MM.1S (cell line): ENCODE results near the gene UBXN7.

Experiments
- DNase-seq: peaks from one replicate; pipeline ENCODE4 v3.0.0-alpha.2; 2015
- H2AFZ ChIP-seq: fragments of 300-600 bp; sonication (generic); 2 replicates; pipeline ENCODE4 v1.6.0; 2016; ENCODE audit warnings: antibody characterized with exemption, low read length
- H3F3A ChIP-seq: fragments of 300-600 bp; sonication (generic); 2 replicates; pipeline ENCODE4 v1.6.1; 2016; ENCODE audit warnings: mild to moderate bottlenecking, antibody characterized with exemption, low read length, moderate library complexity, mixed read lengths; ENCODE audit not compliant: insufficient read depth
- H3K27ac ChIP-seq: fragments of 300-600 bp; sonication (generic); 2 replicates; pipeline ENCODE4 v1.5.1; 2016; ENCODE audit warnings: mild to moderate bottlenecking, low read length
- H3K27me3 ChIP-seq: fragments of 300-600 bp; sonication (generic); replicated peaks from 2 replicates; pipeline ENCODE4 v1.6.0; 2016; ENCODE audit warnings: low read length; ENCODE audit not compliant: insufficient read depth
- H3K36me3 ChIP-seq: fragments of 300-600 bp; sonication (generic); replicated peaks from 2 replicates; pipeline ENCODE4 v1.6.1; 2016; ENCODE audit warnings: mild to moderate bottlenecking, low read length, mixed read lengths; ENCODE audit not compliant: insufficient read depth
- H3K4me1 ChIP-seq: fragments of 300-600 bp; sonication (generic); 2 replicates; pipeline ENCODE4 v1.6.1; 2016; ENCODE audit warnings: low read length, mixed read lengths
- H3K4me2 ChIP-seq: fragments of 300-600 bp; sonication (generic); 2 replicates; pipeline ENCODE4 v1.6.0; 2016; ENCODE audit warnings: low read depth, low read length
- H3K4me3 ChIP-seq: fragments of 300-600 bp; sonication (generic); 2 replicates; pipeline ENCODE4 v1.5.1; 2016; ENCODE audit warnings: low read length, mixed read lengths
- H3K79me2 ChIP-seq: fragments of 300-600 bp; sonication (generic); 2 replicates; pipeline ENCODE4 v1.6.1; 2016; ENCODE audit warnings: mixed run types, low read length, mixed read lengths
- H3K9ac ChIP-seq: fragments of 300-600 bp; sonication (generic); 2 replicates; pipeline ENCODE4 v1.6.1; 2016; ENCODE audit warnings: low read length, mixed read lengths
- H3K9me2 ChIP-seq: fragments of 300-600 bp; sonication (generic); replicated peaks from 2 replicates; pipeline ENCODE4 v1.6.1; 2016; ENCODE audit warnings: mild to moderate bottlenecking, low read length, mixed read lengths; ENCODE audit not compliant: insufficient read depth
- H3K9me3 ChIP-seq: fragments of 300-600 bp; sonication (generic); replicated peaks from 2 replicates; pipeline ENCODE4 v1.6.1; 2016; ENCODE audit warnings: mild to moderate bottlenecking, low read length, mixed read lengths; ENCODE audit not compliant: insufficient read depth
- H4K20me1 ChIP-seq: fragments of 300-600 bp; sonication (generic); 2 replicates; pipeline ENCODE4 v1.6.1; 2016; ENCODE audit warnings: mild to moderate bottlenecking, low read length, moderate library complexity, mixed read lengths; ENCODE audit not compliant: insufficient read depth
- CTCF ChIP-seq: fragments of 300-600 bp; sonication (generic); IDR thresholded peaks from 2 replicates; pipeline ENCODE4 v1.5.1; 2016; ENCODE audit warnings: antibody characterized with exemption, low read length, mixed read lengths
- EZH2 ChIP-seq: fragments of 300-600 bp; sonication (generic); optimal IDR thresholded peaks from 2 replicates; pipeline ENCODE3; 2017; ENCODE audit warnings: low read depth, mild to moderate bottlenecking, antibody characterized with exemption, low read length, mixed read lengths
- EZH2phosphoT487 ChIP-seq: fragments of 300-600 bp; sonication (generic); IDR thresholded peaks from 2 replicates; pipeline ENCODE4 v1.6.1; 2018; ENCODE audit warnings: antibody characterized with exemption, low read length

Gene UBXN7

GRCh38 chr3:196334982-196335381, 97.2 kb downstream of the UBXN7 start:
- Histone ChIP-seq H3F3A (no peaks in the 10 kb centered on the region), H3K9me2 (no peaks in the 10 kb centered on the region), H3K4me3 (no peak overlapping the region), H2AFZ (no peak overlapping the region), H3K79me2 (no peaks in the 10 kb centered on the region), H3K36me3 (no peaks in the 10 kb centered on the region), H3K4me2 (no peak overlapping the region), H3K9me3 (no peaks in the 10 kb centered on the region), H3K9ac (no peak overlapping the region), H3K27ac (no peak overlapping the region), H4K20me1 (no peaks in the 10 kb centered on the region), H3K27me3 (no peaks in the 10 kb centered on the region), H3K4me1 (no peaks in the 10 kb centered on the region)
- no peak for TF ChIP-seq EZH2phosphoT487
- no peak for TF ChIP-seq EZH2
- TF ChIP-seq CTCF: no peak
- no peak for DNase-seq

GRCh38 chr3:196332168-196332567, 100.1 kb downstream of the UBXN7 start:
- Histone ChIP-seq H3K27me3 (no peaks in the 10 kb centered on the region), H3K27ac (no peak overlapping the region), H4K20me1 (no peaks in the 10 kb centered on the region), H3K9me2 (no peaks in the 10 kb centered on the region), H3K4me3 (no peak overlapping the region), H3K9ac (no peak overlapping the region), H3K9me3 (no peaks in the 10 kb centered on the region), H3K4me1 (no peaks in the 10 kb centered on the region), H3K36me3 (no peaks in the 10 kb centered on the region), H3F3A (no peaks in the 10 kb centered on the region), H2AFZ (no peak overlapping the region), H3K79me2 (no peaks in the 10 kb centered on the region), H3K4me2 (no peak overlapping the region)
- TF ChIP-seq CTCF (no peak), EZH2 (no peak), EZH2phosphoT487 (no peak)
- no peak for DNase-seq

- Histone ChIP-seq H4K20me1 (no peaks in the 10 kb centered on the region), H3K4me2 (no peak overlapping the region), H3K79me2 (no peaks in the 10 kb centered on the region), H2AFZ (no peak overlapping the region), H3K27me3 (no peaks in the 10 kb centered on the region), H3F3A (no peaks in the 10 kb centered on the region), H3K27ac (no peak overlapping the region), H3K36me3 (no peaks in the 10 kb centered on the region), H3K9me3 (no peaks in the 10 kb centered on the region), H3K4me3 (no peak overlapping the region), H3K9me2 (no peaks in the 10 kb centered on the region), H3K9ac (no peak overlapping the region), H3K4me1 (no peaks in the 10 kb centered on the region)
- no peak for TF ChIP-seq CTCF
- TF ChIP-seq EZH2: no peak
- no peak for TF ChIP-seq EZH2phosphoT487
- no peak for DNase-seq
Measured at GRCh38 chr3:196327405-196327804, 104.8 kb downstream of the UBXN7 start.
